Effector memory CD8-positive, alpha-beta T cell (primary cell): ENCODE measurements around the gene DNAH17.

Source experiments
- ATAC-seq: fragments of 150-1000 bp; cut with Tn5 transposase; replicated peaks from 2 replicates; pipeline ENCODE4 v1.10.0; 2021; ENCODE audit warnings: mild to moderate bottlenecking, moderate library complexity
- DNase-seq, 3 experiments: peaks; one replicate each; pipeline ENCODE4 v3.0.0; 2021
- H3K27ac Mint-ChIP-seq, 2 donors: one replicate each; pipeline ENCODE4 v1.8.0; 2022; ENCODE audit warnings: mild to moderate bottlenecking in 2 of 2, mixed read lengths in 2 of 2, moderate library complexity in 2 of 2
- H3K27me3 Mint-ChIP-seq, 2 donors: one replicate each; pipeline ENCODE4 v1.8.0; 2022; ENCODE audit warnings: mixed read lengths in 2 of 2
- H3K36me3 Mint-ChIP-seq: one replicate; pipeline ENCODE4 v1.8.0; 2022; ENCODE audit warnings: mild to moderate bottlenecking, moderate library complexity, mixed read lengths; ENCODE audit not compliant: insufficient read depth
- H3K4me1 Mint-ChIP-seq, 2 donors: one replicate each; pipeline ENCODE4 v1.8.0; 2022; ENCODE audit warnings: low read depth in 2 of 2, mixed read lengths in 2 of 2
- H3K4me3 Mint-ChIP-seq, 2 donors: one replicate each; pipeline ENCODE4 v1.8.0; 2022; ENCODE audit warnings: mild to moderate bottlenecking in 2 of 2, mixed read lengths in 2 of 2, moderate library complexity in 2 of 2
- H3K9me3 Mint-ChIP-seq, 2 donors: one replicate each; pipeline ENCODE4 v1.8.0; 2022; ENCODE audit warnings: mixed read lengths in 2 of 2

Gene DNAH17

GRCh38 chr17:78422872-78423588, 154.2 kb downstream of the DNAH17 start:
- ATAC-seq (no peak), DNase-seq (no peak)
- Mint-ChIP-seq H3K9me3 (no peaks in the 10 kb centered on the region), H3K36me3 (peaks cover 40% of the 10 kb centered on the region), H3K27me3 (no peaks in the 10 kb centered on the region), H3K4me3 (no peak overlapping the region), H3K4me1 (peaks cover 0 to 3% of the 10 kb centered on the region in 2 donors), H3K27ac (no peak overlapping the region)

GRCh38 chr17:78422267-78422605, 155.0 kb downstream of the DNAH17 start:
- Mint-ChIP-seq H3K27ac (no peak overlapping the region), H3K27me3 (no peaks in the 10 kb centered on the region), H3K36me3 (peaks cover 34% of the 10 kb centered on the region), H3K9me3 (no peaks in the 10 kb centered on the region), H3K4me1 (peaks cover 0 to 7% of the 10 kb centered on the region in 2 donors), H3K4me3 (no peak overlapping the region)
- ATAC-seq: no peak
- DNase-seq: no peak

- Mint-ChIP-seq H3K27ac (peak overlapping the region in 1 of 2 donors; percentile 30), H3K4me3 (no peak overlapping the region), H3K36me3 (peaks cover 29% of the 10 kb centered on the region)
These were observed 155.5 kb downstream of the DNAH17 start for GRCh38 chr17:78421534-78422266.

GRCh38 chr17:78421084-78421533, 156.1 kb downstream of the DNAH17 start:
- DNase-seq (no peak), ATAC-seq (no peak)
- no peaks in the 10 kb centered on the region for H3K9me3 Mint-ChIP-seq
- H3K36me3 Mint-ChIP-seq: peaks cover 23% of the 10 kb centered on the region
- H3K27me3 Mint-ChIP-seq: no peaks in the 10 kb centered on the region
- no peak overlapping the region for H3K4me3 Mint-ChIP-seq
- H3K4me1 Mint-ChIP-seq: peaks cover 0 to 14% of the 10 kb centered on the region in 2 donors
- peak overlapping the region in 1 of 2 donors; percentile 30 for H3K27ac Mint-ChIP-seq

More at GRCh38 chr17:78421534-78422266, 155.5 kb downstream of the DNAH17 start:
- Mint-ChIP-seq H3K4me1 (peaks cover 0 to 12% of the 10 kb centered on the region in 2 donors), H3K27me3 (no peaks in the 10 kb centered on the region), H3K9me3 (no peaks in the 10 kb centered on the region)
- peak; percentile 69 to 72 (median 70) for DNase-seq
- ATAC-seq: peak; percentile 87

- DNase-seq (no peak), ATAC-seq (no peak)
- H3K4me1 Mint-ChIP-seq: peaks cover 0 to 15% of the 10 kb centered on the region in 2 donors
- no peak overlapping the region for H3K27ac Mint-ChIP-seq
- H3K9me3 Mint-ChIP-seq: no peaks in the 10 kb centered on the region
- H3K27me3 Mint-ChIP-seq: no peaks in the 10 kb centered on the region
- H3K4me3 Mint-ChIP-seq: no peak overlapping the region
- H3K36me3 Mint-ChIP-seq: peaks cover 17% of the 10 kb centered on the region
These were observed 157.0 kb downstream of the DNAH17 start for GRCh38 chr17:78419970-78420815.

- ATAC-seq: no peak
- Mint-ChIP-seq H3K27ac (no peak overlapping the region), H3K4me3 (no peak overlapping the region), H3K36me3 (peaks cover 28% of the 10 kb centered on the region), H3K9me3 (no peaks in the 10 kb centered on the region), H3K27me3 (no peaks in the 10 kb centered on the region), H3K4me1 (peaks cover 12 to 32% of the 10 kb centered on the region in 2 donors)
- DNase-seq: no peak
These were observed 158.7 kb downstream of the DNAH17 start for GRCh38 chr17:78418326-78419026.

- H3K27ac Mint-ChIP-seq: peak overlapping the region; percentile 31 to 87
- H3K36me3 Mint-ChIP-seq: peaks cover 31% of the 10 kb centered on the region
- no peaks in the 10 kb centered on the region for H3K9me3 Mint-ChIP-seq
- DNase-seq (no peak), ATAC-seq (no peak)
- no peaks in the 10 kb centered on the region for H3K27me3 Mint-ChIP-seq
- no peak overlapping the region for H3K4me3 Mint-ChIP-seq
- H3K4me1 Mint-ChIP-seq: peaks cover 21 to 41% of the 10 kb centered on the region in 2 donors
These were observed 159.7 kb downstream of the DNAH17 start for GRCh38 chr17:78417531-78417909.

- Mint-ChIP-seq H3K4me1 (peaks cover 26 to 47% of the 10 kb centered on the region in 2 donors), H3K27ac (peak overlapping the region; percentile 31 to 87), H3K4me3 (peak overlapping the region; percentile 18 to 34), H3K36me3 (peaks cover 26% of the 10 kb centered on the region), H3K27me3 (no peaks in the 10 kb centered on the region), H3K9me3 (no peaks in the 10 kb centered on the region)
- DNase-seq (no peak), ATAC-seq (no peak)
These were observed 160.2 kb downstream of the DNAH17 start for GRCh38 chr17:78416791-78417530.

- Mint-ChIP-seq H3K36me3 (peaks cover 26% of the 10 kb centered on the region), H3K9me3 (no peaks in the 10 kb centered on the region), H3K27me3 (no peaks in the 10 kb centered on the region), H3K4me1 (peaks cover 28 to 45% of the 10 kb centered on the region in 2 donors), H3K27ac (peak overlapping the region; percentile 32 to 38), H3K4me3 (peak overlapping the region in 1 of 2 donors; percentile 18)
- DNase-seq: no peak
- no peak for ATAC-seq
These were observed 161.1 kb downstream of the DNAH17 start for GRCh38 chr17:78415821-78416711.

- H3K27ac Mint-ChIP-seq: peak overlapping the region; percentile 89 to 94
These were observed 162.7 kb downstream of the DNAH17 start for GRCh38 chr17:78414178-78415162.

GRCh38 chr17:78412403-78412802, 164.8 kb downstream of the DNAH17 start:
- peaks cover 24% of the 10 kb centered on the region for H3K36me3 Mint-ChIP-seq
- no peaks in the 10 kb centered on the region for H3K27me3 Mint-ChIP-seq
- DNase-seq: no peak
- H3K4me1 Mint-ChIP-seq: peaks cover 46 to 52% of the 10 kb centered on the region in 2 donors
- H3K27ac Mint-ChIP-seq: peak overlapping the region; percentile 44 to 94
- peak overlapping the region; percentile 54 to 69 for H3K4me3 Mint-ChIP-seq
- no peak for ATAC-seq
- no peaks in the 10 kb centered on the region for H3K9me3 Mint-ChIP-seq

More at GRCh38 chr17:78414178-78415162, 162.7 kb downstream of the DNAH17 start:
- ATAC-seq: peak; percentile 74
- peaks cover 20% of the 10 kb centered on the region for H3K36me3 Mint-ChIP-seq
- peaks cover 33 to 45% of the 10 kb centered on the region in 2 donors for H3K4me1 Mint-ChIP-seq
- no peaks in the 10 kb centered on the region for H3K27me3 Mint-ChIP-seq
- peak overlapping the region; percentile 60 to 69 for H3K4me3 Mint-ChIP-seq
- no peaks in the 10 kb centered on the region for H3K9me3 Mint-ChIP-seq
- peak; percentile 37 to 46 (median 37) for DNase-seq
